GM21529 (cell line): ENCODE data around the gene NOD1.
"Not testable (repeated sequence)": the region's sequence is repeated elsewhere in the genome, so short reads cannot be mapped to it uniquely, and the experiment has no call there.

Experiments used
- ATAC-seq: cut with Tn5 transposase; IDR thresholded peaks from one replicate; pipeline ENCODE4 v1.9.1; 2021; ENCODE audit not compliant: unreplicated experiment

The NOD1 gene

GRCh38 chr7:30423788-30424505 lies 54.6 kb downstream of the NOD1 start:
- ATAC-seq, result no peak

GRCh38 chr7:30422922-30423321 lies 55.7 kb downstream of the NOD1 start:
- no peak for ATAC-seq

GRCh38 chr7:30421647-30422196 lies 56.9 kb downstream of the NOD1 start:
- no peak for ATAC-seq

DNA sequence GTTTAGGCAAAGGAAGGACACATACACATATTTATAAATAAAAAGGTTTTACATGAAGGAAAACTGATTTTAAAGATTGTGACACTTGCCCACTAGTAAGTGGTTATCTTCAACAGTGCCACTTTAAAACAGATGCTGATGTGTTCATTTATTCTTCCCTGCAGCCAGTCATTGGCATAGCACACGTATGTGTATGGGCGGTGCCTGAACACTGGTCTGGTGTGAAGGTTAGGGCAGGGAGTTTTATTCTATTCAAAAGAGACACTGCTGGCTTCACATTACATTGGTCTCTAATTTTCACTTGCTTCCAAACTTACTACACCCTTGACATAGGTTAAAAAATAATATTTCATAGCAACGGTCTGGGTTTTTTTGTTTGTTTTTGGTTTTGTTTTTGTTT lies 57.9 kb downstream of the NOD1 start:
- ATAC-seq, result no peak

- not testable (repeated sequence) for ATAC-seq
Observed at GRCh38 chr7:30420080-30420479, 58.5 kb downstream of the NOD1 start.

GRCh38 chr7:30413864-30414263 lies 64.7 kb downstream of the NOD1 start:
- ATAC-seq, result no peak

- no peak for ATAC-seq
Observed at GRCh38 chr7:30412782-30413504, 65.6 kb downstream of the NOD1 start.

DNA sequence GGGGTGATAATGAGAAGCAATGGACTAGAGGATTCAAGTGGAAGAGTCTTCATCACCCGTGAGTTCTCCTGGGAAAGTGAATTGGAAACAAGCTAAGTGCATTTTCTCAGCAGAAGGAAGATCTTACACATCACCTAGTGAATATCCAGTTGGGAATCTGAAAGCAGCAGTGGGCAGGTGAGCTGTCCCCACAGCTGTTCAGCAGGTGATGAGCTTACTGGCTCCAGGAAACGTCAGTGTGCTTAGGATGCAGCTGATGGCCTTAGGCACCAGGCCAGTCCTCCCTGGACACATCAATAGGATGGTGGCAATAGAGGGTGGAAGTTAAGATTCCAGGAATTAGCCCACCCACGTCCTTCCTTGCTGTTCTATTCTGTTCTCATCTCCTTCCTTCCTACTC lies 66.7 kb downstream of the NOD1 start:
- ATAC-seq, result no peak

DNA sequence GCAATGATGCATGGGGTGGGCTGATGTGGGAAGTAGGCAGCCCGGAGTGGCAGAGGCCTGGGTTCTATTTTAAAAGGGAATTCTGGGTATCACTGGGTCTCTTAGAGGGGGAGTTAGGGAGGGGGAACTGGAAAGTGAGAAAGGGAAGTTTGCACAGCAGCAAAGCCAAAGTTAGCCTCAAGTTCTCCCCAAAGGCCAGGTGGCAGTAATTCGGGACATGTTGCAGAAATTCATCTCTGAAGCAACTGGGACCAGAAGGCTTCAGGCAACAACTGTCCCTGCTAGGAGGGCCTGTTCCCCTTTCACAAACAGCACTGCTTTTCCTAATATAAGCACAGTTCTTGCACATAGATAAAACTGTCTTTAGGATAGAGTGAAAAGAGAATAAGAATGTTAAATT lies 67.4 kb downstream of the NOD1 start:
- no peak for ATAC-seq

DNA sequence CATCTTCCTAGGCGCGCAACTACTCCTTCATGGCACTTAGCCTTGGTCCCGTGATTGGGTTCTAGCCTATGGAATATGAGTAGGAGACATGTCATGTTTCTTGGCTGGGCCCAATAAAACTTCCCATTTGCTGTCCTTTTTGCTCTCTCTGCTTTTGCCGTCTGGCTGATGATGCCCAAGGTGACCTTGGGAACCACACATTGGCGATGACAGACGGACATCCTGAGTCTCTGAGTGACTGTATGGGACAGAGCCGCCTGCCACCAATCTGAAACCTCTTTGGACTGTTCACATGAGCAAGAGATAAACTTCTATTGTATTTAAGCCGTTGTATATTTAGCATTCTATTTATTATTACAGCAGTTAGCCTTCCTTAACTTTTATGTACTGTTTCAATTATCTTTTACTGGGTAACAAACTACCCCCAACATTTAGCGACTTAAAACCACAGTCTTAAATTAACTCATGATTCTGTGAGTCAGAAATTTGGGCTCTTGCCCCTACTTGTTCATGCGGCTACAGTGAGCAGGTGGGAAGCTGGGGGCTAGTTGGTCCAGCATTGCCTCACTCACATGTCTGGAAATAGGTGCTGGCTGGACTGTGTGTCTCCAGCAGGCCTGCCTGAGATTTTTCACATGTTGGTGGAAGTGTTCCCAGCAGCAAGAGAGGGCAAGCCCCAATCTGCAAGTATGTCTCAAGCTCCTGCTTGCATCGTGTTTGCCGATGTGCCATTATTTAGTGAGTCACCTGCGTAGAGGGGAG lies 71.7 kb downstream of the NOD1 start:
- ATAC-seq, result no peak

- no peak for ATAC-seq
Observed at GRCh38 chr7:30405179-30405578, 73.4 kb downstream of the NOD1 start.

- ATAC-seq, result no peak
Observed at GRCh38 chr7:30403477-30403876, 75.1 kb downstream of the NOD1 start.

GRCh38 chr7:30396389-30396788 lies 82.2 kb downstream of the NOD1 start:
- no peak for ATAC-seq

- ATAC-seq, result no peak
Observed at GRCh38 chr7:30395676-30396075, 82.9 kb downstream of the NOD1 start.

DNA sequence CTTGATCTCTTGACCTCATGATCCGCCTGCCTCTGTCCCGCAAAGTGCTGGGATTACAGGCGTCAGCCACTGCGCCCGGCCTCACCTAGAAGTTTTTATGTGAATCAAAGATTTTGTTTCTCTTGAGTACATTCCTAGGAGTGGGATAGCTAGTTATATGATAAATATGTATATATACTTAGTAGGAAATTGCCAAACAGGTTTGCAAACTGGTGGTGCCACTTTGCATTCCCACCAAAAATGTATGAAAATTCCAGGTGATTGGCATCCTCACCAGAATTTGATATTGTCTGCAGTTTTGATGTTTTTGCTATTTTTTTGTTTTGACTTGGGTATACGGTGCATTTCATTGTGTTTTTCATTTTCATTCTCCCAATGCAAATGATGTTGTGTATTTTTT lies 86.8 kb downstream of the NOD1 start:
- no peak for ATAC-seq

DNA sequence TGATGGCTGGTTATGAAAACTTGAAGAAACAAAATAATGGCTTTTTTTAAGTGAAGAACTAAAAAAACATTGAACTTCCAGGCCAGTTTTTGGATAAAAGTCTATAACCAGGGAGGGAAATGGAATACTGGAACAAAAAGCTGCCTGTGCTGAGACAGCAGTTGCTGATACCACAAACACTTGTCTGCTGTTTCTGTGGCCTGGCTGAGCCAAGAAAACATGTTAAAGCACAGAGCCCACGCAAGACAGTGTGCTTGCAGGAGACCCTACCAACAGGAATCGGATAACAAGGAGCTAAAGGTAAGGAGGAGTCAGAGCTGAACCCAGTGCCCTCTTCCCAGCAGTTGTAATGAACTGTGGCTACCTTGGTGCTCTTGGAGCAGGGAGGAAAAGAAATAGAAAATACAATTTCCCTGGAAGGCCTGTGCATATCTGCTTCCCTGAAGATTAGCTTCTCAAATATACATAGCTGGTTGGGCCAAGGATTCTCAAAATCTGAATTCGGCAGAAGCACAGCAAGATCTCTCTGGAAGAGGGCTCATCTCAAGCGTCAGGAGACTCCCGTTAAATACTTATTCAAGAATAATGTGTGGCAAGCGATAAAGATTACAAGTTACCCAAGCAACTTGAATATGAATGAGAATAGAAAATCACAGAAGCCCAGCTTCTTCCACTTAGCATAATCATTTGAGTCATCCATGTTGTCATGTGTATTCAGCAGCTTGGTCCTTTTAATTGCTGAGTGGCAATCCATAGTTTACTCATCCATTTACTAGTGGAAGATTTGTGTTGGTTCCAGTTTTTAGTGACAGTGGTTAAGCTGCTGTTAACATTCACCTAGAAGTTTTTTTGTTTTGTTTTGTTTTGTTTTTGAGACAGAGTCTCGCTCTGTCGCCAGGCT lies 87.6 kb downstream of the NOD1 start:
- no peak for ATAC-seq

DNA sequence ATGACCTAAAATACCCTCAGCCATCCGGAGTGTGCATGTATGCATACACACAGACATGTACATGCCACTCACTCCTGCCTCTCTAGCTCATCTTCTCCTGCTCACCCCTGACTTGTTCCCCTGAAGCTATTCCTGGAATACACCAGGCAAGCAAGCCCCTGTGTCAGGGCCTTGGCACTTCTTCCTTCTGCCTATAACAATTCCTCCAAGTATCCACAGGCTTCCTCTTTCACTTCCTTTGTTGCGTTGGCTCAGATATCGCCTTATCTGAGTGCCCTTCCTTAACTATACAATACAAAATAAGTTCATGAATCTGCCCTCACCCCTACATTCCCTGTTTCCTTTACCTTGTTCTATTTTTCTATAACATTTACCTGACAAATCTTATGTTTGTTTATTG lies 88.8 kb downstream of the NOD1 start:
- no peak for ATAC-seq

DNA sequence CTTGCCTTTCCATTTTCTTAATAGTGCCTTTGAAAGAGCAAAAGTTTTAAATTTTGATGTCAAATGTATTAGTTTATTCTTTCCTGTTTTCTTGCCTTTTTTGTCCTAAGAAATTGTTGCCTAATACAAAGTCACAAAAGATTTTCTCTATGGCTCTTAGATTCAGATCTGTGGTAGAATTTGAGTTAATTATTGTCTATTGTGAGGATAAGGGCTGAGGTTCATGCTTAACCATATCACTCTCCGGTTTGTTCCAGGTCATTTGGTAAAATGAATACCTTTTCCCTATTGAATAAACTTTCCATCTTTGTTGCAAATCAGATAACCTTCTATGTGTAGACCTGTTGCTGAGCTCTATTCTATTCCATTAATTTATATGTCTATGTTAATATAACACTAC lies 96.0 kb downstream of the NOD1 start:
- no peak for ATAC-seq

DNA sequence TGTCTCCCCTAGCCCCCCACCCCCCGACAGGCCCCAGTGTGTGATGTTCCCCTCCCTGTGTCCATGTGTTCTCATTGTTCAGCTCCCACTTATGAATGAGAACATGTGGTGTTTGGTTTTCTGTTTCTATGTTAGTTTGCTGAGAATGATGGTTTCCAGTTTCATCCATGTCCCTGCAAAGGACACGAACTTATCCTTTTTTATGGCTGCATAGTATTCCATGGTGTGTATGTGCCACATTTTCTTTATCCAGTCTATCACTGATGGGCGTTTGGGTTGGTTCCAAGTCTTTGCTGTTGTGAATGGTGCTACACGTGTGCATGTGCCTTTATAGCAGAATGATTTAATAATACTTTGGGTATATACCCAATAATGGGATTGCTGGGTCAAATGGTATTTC lies 97.8 kb downstream of the NOD1 start:
- not testable (repeated sequence) for ATAC-seq

DNA sequence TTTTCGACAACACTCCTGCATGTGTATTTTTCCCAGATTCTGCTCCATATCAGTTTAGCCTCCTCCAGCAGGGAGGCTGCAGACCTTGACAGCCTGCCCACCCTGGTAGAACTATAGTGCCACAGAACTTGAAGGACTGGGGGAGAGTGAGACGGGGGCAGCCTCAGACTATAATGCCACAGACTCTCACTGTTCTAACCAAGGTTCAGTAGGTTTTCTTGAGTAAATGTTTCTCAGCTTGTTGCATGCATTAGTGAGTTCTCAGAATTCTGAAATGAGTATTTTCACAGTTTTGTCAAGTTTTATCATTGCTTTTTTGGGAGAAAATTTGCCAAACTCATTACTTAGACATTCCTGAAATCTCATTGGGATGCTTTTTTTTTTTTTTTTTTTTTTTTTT lies 98.3 kb downstream of the NOD1 start:
- ATAC-seq, result no peak

DNA sequence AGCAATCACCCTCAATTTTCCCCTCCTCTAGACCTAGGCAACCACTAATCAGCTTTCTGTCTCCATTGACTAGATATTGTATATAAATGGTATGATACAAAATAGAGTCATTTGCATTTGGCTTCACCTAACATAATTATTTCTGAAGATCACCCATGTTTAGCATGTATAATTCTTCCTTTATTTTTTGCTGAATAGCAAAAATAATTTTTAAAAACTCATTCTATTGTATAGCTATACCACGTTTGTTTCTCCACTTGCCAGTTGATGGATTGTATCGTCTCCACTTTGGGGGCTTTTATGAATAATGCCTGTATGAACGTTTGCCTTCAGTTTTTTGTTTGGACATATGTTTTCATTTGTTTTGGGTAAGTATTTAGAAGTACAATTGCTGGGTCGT lies 98.8 kb downstream of the NOD1 start:
- ATAC-seq, result no peak
